ENCODE data around the gene HS3ST4.

HS3ST4 gene

DNA sequence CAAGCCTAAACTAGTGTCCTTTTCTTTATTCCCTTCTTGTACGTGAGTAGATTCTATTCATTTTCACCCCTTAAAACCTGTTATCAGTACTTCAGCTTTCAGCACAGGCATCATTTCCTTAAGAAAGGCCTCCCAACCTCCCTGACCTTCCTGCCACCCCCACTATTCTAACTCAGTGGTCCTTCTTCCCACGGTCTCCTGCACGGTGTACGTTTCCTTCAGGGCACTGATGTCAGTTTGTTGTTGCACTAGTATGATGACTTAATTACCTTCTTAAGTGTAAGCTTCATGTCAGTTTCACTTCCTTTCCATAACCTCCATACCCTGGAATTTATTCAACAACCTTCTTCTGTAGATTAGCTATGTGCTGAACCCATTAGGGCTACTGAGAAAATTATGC lies 484.2 kb downstream of the HS3ST4 start:
- Histone ChIP-seq H3K4me2 (no peak overlapping the region), H3K4me3 (IDR thresholded peaks at IDR 0.05; ENCODE audit: insufficient read depth, low read depth, low read length) (no peak overlapping the region), H2AFZ (ENCODE audit: low read depth) (no peak overlapping the region), H4K20me1 (ENCODE audit: insufficient read depth) (no peaks in the 10 kb centered on the region), H3K36me3 (ENCODE audit: insufficient read depth) (no peaks in the 10 kb centered on the region), H3K27me3 (ENCODE audit: insufficient read depth, low read depth) (no peaks in the 10 kb centered on the region), H3K9ac (no peak overlapping the region), H3K4me1 (ENCODE audit: low read depth, poor library complexity, severe bottlenecking) (no peaks in the 10 kb centered on the region), H3K27ac (no peak overlapping the region), H3K79me2 (ENCODE audit: insufficient read depth, low read depth) (no peaks in the 10 kb centered on the region)
- no peak for TF ChIP-seq CTCF (conservative IDR thresholded peaks at IDR 0.05; ENCODE audit: low read depth, low read length)

GRCh38 chr16:26177438-26177837 lies 485.7 kb downstream of the HS3ST4 start:
- H3K79me2 ChIP-seq (ENCODE audit: insufficient read depth, low read depth): no peaks in the 10 kb centered on the region
- no peak overlapping the region for H2AFZ ChIP-seq (ENCODE audit: low read depth)
- no peak overlapping the region for H3K4me2 ChIP-seq
- no peaks in the 10 kb centered on the region for H4K20me1 ChIP-seq (ENCODE audit: insufficient read depth)
- no peaks in the 10 kb centered on the region for H3K27me3 ChIP-seq (ENCODE audit: insufficient read depth, low read depth)
- H3K36me3 ChIP-seq (ENCODE audit: insufficient read depth): no peaks in the 10 kb centered on the region
- H3K27ac ChIP-seq: no peak overlapping the region
- H3K4me1 ChIP-seq (ENCODE audit: low read depth, poor library complexity, severe bottlenecking): no peaks in the 10 kb centered on the region
- H3K9ac ChIP-seq: no peak overlapping the region
- TF ChIP-seq CTCF (conservative IDR thresholded peaks at IDR 0.05; ENCODE audit: low read depth, low read length): no peak
- H3K4me3 ChIP-seq (IDR thresholded peaks at IDR 0.05; ENCODE audit: insufficient read depth, low read depth, low read length): no peak overlapping the region

- Histone ChIP-seq H3K9ac (no peak overlapping the region), H3K4me2 (no peak overlapping the region), H4K20me1 (ENCODE audit: insufficient read depth) (no peaks in the 10 kb centered on the region), H2AFZ (ENCODE audit: low read depth) (no peak overlapping the region), H3K79me2 (ENCODE audit: insufficient read depth, low read depth) (no peaks in the 10 kb centered on the region), H3K4me3 (IDR thresholded peaks at IDR 0.05; ENCODE audit: insufficient read depth, low read depth, low read length) (no peak overlapping the region), H3K27ac (no peak overlapping the region), H3K4me1 (ENCODE audit: low read depth, poor library complexity, severe bottlenecking) (no peaks in the 10 kb centered on the region), H3K27me3 (ENCODE audit: insufficient read depth, low read depth) (no peaks in the 10 kb centered on the region), H3K36me3 (ENCODE audit: insufficient read depth) (no peaks in the 10 kb centered on the region)
- no peak for TF ChIP-seq CTCF (conservative IDR thresholded peaks at IDR 0.05; ENCODE audit: low read depth, low read length)
Measured at GRCh38 chr16:26178298-26178697, 486.5 kb downstream of the HS3ST4 start.

- Histone ChIP-seq H3K27ac (no peak overlapping the region), H2AFZ (ENCODE audit: low read depth) (no peak overlapping the region), H4K20me1 (ENCODE audit: insufficient read depth) (no peaks in the 10 kb centered on the region), H3K9ac (no peak overlapping the region), H3K36me3 (ENCODE audit: insufficient read depth) (no peaks in the 10 kb centered on the region), H3K79me2 (ENCODE audit: insufficient read depth, low read depth) (no peaks in the 10 kb centered on the region), H3K27me3 (ENCODE audit: insufficient read depth, low read depth) (no peaks in the 10 kb centered on the region), H3K4me3 (IDR thresholded peaks at IDR 0.05; ENCODE audit: insufficient read depth, low read depth, low read length) (no peak overlapping the region), H3K4me1 (ENCODE audit: low read depth, poor library complexity, severe bottlenecking) (no peaks in the 10 kb centered on the region), H3K4me2 (no peak overlapping the region)
- no peak for TF ChIP-seq CTCF (conservative IDR thresholded peaks at IDR 0.05; ENCODE audit: low read depth, low read length)
Measured at GRCh38 chr16:26186091-26186615, 494.4 kb downstream of the HS3ST4 start.
